ENCODE data around the gene MAPK12.
"Not testable (repeated sequence)": the region's sequence is repeated elsewhere in the genome, so short reads cannot be mapped to it uniquely, and the experiment has no call there.

Gene MAPK12

DNA sequence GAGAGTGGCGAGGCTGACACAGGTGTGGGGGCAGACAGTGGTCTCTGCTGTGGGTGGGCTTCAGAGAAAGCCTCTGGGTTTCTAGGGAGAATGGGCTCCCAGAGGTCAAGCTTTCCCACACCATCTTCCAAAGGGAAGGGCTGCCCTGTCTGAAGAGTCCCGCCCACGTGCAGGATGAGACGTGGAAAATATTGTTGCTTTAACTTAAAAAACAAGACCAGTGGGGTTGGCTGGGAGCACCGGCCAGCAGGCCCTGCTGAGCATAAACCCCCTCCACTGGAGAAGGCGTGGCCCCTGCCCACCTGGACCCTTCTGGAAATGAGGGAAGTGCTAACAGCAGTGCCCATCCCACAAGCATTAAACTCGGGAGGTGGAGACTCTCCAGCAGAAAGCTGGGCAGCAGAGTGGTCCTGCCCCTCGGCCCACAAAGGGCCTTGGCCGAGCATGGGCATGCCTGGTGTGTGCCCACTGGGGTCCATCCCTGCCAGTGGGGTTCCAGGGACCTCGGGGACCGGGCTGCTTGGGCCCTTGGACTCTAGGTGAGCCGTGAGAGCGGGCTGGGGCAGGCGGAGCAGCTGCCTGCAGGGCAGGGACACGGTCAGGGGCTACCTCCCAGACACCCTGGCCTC lies 45.3 kb downstream of the MAPK12 start:
- DNase-seq (ENCODE audit: low read depth in 2 of 2) = no peak

- no peak for DNase-seq (ENCODE audit: low read depth in 2 of 2)
Measured at GRCh38 chr22:50215297-50216054, 46.0 kb downstream of the MAPK12 start.

DNA sequence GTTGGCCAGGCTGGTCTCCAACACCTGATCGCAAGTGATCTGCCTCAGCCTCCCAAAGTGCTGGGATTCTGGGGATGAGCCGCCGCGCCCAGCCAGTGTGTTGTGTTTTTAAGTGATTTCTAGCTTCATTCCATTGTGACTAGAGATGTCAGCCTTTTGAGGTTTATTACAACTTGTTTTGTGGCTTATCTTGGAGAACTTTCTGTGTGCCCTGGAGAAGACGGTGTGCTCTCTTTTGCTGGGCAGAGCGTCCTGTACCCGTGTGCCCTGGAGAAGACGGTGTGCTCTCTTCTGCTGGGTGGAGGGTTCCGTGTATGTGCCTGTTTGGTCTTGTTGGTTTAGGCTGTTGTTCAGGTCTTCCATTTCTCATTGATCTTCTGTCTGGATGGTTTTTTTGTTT lies 48.2 kb downstream of the MAPK12 start:
- DNase-seq (ENCODE audit: low read depth in 2 of 2) = no peak

DNA sequence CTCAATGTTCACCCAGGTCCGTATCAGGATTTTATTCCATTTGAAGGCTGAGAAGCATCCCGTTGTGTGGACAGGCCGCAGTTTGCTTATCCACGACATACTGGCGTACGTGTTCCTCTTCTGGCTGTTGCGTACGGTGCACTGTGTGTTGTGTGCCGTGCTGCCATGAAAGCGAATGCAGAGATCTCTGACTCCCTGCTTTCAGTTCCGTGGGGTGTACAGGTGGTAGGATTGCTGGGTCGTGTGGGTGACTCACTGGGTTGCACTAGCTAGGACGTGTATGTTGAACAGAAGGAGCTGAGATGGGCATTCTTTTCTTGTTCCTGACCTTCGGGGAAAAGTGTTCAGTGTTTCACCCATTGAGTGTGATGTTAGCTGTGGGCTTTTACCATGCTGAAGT lies 50.3 kb downstream of the MAPK12 start:
- no peak for DNase-seq (ENCODE audit: low read depth in 2 of 2)

- no peak for DNase-seq (ENCODE audit: low read depth in 2 of 2)
Measured at GRCh38 chr22:50210378-50211139, 50.9 kb downstream of the MAPK12 start.

DNA sequence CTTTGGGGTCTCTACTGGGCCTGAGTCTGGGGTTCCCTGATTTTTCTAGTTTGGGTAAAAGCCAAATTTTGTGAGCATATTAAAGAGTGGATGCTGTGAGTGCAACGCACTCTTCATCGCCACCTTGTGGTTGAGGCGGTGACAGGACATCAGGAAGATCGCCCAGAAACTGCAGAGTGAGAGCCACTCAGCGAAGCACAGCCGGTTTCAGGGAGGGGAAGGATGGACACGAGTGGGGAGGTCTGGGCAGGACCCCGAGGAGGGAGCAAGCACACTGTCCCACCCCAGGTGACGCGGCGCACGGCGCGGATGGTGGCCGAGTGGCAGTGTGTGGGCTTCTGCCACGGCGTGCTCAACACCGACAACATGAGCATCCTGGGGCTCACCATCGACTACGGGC lies 51.6 kb downstream of the MAPK12 start:
- DNase-seq (ENCODE audit: low read depth in 2 of 2) = peak in 1 of 2 experiments; percentile 58

DNA sequence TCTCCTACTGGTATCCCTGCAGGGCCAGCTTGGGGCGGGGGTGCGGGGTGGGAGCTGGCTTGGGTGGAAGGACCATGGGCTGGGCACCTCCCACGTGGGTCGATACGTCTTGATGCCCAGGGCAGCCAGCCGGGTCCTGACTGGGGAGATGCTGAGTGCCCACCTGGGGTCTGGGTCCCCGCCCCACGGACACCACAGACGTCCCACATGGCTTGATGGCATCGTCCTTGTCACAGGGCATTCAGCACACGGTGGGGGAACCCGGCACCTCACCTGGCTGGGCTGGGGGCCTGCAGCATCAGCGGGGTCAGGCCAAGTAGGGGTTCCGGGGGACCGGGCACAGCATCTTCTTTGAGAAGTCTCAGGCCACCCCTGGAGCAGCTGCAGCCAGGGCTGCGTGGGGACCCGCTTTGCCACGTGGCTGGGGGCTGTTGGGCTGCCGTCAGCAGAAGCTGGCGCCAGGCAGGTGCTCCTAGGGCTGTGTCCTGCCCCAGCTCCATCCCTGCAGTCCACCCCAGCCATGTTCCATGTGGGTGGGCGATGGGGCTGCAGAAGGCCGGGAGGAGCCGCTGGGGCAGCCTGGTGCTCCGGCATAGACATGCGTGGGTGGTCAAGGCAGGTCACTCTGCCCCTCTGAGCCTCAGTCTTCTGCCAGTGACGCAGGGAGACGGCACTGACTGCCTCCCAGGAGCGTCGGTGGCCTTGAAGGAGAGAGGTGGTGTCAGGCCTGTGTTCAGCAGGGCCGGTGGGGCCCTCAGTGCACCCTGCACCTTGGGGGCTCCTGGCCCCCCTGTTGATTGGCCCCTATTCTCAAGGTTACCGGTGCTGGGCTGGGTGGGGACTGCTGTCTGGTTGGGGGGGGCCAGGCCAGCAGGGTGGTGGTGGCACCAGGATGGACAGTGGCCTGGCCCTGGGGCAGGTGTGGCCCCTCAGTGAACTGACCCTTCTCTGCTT lies 52.3 kb downstream of the MAPK12 start:
- DNase-seq (ENCODE audit: low read depth in 2 of 2) = no peak

- DNase-seq (ENCODE audit: low read depth in 2 of 2) = no peak
Measured at GRCh38 chr22:50208430-50208938, 53.0 kb downstream of the MAPK12 start.

DNA sequence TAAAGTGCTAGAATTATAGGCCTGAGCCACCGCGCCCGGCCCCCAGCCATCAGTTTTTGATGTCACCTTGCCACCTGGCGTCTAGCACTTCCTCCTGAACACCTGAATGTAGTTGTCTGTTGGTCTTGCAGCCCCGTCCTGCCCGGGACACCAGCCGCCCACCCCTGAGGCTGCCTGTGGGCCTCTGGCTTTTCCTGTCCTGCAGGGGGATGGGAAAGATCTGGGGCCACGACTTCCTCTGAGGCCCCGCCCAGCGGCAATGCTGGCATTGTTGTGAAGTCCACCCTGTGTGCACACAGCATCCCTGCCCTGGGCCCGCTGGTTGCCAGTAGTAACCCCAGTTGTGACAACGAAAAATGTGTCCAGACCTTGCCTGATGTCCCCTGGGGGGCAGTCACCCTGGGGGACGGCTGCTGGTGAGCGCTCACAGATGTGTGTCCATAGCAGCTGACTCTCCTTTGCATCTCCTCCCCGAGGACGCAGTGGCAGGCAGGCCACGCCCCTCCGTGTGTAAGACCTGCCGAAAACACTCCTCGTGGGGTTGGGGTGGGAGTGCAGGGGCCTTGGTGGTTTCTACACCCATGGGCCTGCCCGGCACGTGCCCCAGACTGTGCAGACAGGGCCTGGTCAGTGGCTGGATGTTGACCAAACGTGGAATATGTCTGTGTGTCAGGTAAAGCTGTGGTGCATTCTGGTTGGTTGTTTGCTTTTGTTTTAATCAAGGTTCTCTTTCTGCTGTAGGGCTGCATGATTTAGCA lies 53.9 kb downstream of the MAPK12 start:
- no peak for DNase-seq (ENCODE audit: low read depth in 2 of 2)

GRCh38 chr22:50206599-50206998 lies 54.9 kb downstream of the MAPK12 start:
- DNase-seq (ENCODE audit: low read depth in 2 of 2) = no peak

DNA sequence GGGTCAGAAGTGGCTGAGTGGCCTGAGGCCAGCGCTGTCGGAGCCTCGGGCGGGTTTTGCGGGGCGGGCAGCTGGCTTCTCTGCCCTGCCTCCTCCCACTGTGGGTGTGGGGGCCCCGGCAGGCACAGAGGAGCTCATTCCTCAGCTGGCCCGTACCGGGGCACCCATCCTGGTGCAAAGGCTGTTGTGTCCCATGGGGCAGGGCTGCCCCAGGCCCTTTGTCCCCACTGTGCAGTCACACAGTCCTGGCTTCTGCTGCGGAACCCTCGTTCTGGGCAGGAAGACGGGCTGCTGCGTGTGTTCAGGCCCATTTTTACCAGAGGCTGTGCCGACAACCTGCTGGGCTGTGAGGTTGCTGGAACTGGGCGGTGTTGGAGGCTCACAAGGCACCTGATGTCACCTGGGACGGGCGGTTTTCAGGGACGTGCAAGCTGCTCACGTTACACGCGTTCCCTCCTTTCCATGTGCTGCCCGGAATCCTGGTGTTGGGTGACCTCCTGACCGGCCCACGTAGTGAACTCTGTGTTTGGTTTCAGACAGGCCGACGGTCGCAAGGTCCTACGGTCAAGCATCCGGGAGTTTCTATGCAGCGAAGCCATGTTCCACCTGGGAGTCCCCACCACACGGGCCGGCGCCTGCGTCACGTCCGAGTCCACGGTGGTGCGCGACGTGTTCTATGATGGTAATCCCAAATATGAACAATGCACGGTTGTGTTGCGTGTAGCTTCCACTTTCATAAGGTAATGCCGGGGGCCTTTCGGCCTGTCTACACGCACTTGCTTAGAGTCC lies 55.5 kb downstream of the MAPK12 start:
- no peak for DNase-seq (ENCODE audit: low read depth in 2 of 2)

DNA sequence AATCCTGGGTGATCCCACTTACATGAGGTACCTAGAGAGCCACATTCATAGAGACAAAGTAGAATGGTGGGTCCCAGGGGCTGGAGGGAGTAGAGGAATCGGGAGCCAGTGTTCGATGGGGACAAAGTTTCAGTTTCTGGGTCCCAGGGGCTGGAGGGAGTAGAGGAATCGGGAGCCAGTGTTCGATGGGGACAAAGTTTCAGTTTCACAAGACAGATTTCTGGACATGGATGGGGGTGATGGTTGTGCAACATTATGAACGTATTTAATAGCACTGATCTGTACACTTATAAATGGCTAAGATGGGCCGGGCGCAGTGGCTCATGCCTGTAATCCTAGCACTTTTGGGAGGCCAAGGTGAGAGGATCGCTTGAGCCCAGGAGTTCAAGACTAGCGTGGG lies 56.5 kb downstream of the MAPK12 start:
- not testable (repeated sequence) for DNase-seq (ENCODE audit: low read depth in 2 of 2)

DNA sequence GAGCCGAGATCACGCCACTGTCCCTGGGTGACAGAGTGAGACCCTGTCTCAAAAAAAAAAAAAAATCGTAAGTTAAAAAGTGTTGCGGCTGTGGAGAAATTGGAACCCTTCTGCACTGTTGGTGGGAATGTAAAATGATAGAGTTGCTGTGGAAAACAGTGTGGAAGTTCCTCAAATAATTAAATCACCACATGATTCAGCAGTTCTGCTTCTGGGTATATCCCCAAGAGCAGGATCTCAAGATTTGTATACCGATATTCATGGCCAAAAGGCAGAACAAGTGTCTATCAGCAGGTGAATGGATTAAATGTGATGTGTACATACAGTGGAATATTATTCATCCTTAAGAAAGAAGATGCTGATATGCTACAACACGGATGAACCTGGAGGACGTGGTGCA lies 56.9 kb downstream of the MAPK12 start:
- no peak for DNase-seq (ENCODE audit: low read depth in 2 of 2)

- no peak for DNase-seq (ENCODE audit: low read depth in 2 of 2)
Measured at GRCh38 chr22:50203288-50203687, 58.2 kb downstream of the MAPK12 start.
